Epithelial cell of proximal tubule (primary cell): ENCODE data around the gene CORO1C. TPM values are rescaled to one million over a fixed set of nuclear protein-coding genes. Genes with fewer than 3 reads are reported as not detected.

ENCODE experiments used
- DNase-seq: peaks from one replicate; pipeline ENCODE4 v3.0.0-alpha.2; 2011; ENCODE audit warnings: low read depth
- H3K4me3 ChIP-seq: 2 replicates; pipeline ENCODE4 v1.5.1; 2011; ENCODE audit warnings: low read depth, mild to moderate bottlenecking, low read length
- CTCF ChIP-seq: conservative IDR thresholded peaks from 2 replicates; pipeline ENCODE4 v1.5.1; 2012; ENCODE audit warnings: low read depth, mild to moderate bottlenecking, low read length
- total RNA-seq: library from RNA; depleted of rRNA; stranded (reverse); fragments of >200 nt; gene quantifications from 2 replicates; pipeline ENCODE4 v1.2.3, GENCODE V29; 2015

The CORO1C gene
- total RNA-seq, 1 donor from 2014 or later: 157 TPM

- no peak for TF ChIP-seq CTCF
- no peak overlapping the region for H3K4me3 ChIP-seq
- no peak for DNase-seq
These were observed 17.8 kb downstream of the CORO1C start for GRCh38 chr12:108713471-108713870.

- no peak for DNase-seq
- no peak overlapping the region for H3K4me3 ChIP-seq
- no peak for TF ChIP-seq CTCF
These were observed 18.5 kb downstream of the CORO1C start for GRCh38 chr12:108712925-108713203.

GRCh38 chr12:108712165-108712924, 19.0 kb downstream of the CORO1C start:
- no peak for TF ChIP-seq CTCF
- no peak overlapping the region for H3K4me3 ChIP-seq
- no peak for DNase-seq

GRCh38 chr12:108711489-108712164, 19.7 kb downstream of the CORO1C start:
- TF ChIP-seq CTCF: no peak
- no peak for DNase-seq

GRCh38 chr12:108709697-108710096, 21.6 kb downstream of the CORO1C start:
- no peak for TF ChIP-seq CTCF
- DNase-seq: no peak
- no peak overlapping the region for H3K4me3 ChIP-seq

More at GRCh38 chr12:108711489-108712164, 19.7 kb downstream of the CORO1C start:
- no peak overlapping the region for H3K4me3 ChIP-seq

GRCh38 chr12:108704527-108704926, 26.8 kb downstream of the CORO1C start:
- no peak overlapping the region for H3K4me3 ChIP-seq
- TF ChIP-seq CTCF: no peak
- DNase-seq: no peak
